GM12865 (cell line): ENCODE measurements around the gene RYR3.

Experiments used
- DNase-seq: peaks from one replicate; pipeline ENCODE4 v3.0.0; 2010; ENCODE audit warnings: low read depth
- H3K4me3 ChIP-seq: 2 replicates; pipeline ENCODE4 v1.5.1; 2011; ENCODE audit warnings: mild to moderate bottlenecking, low read depth, low read length, control low read depth
- CTCF ChIP-seq: IDR thresholded peaks from 2 replicates; pipeline ENCODE4 v1.5.1; 2011; ENCODE audit warnings: low read length, control low read depth, low read depth, inconsistent platforms; ENCODE audit not compliant: insufficient read depth; ENCODE audit errors: missing control alignments

The RYR3 gene

GRCh38 chr15:33839540-33839939, 528.8 kb downstream of the RYR3 start:
- H3K4me3 ChIP-seq = no peak overlapping the region
- no peak for DNase-seq
- no peak for TF ChIP-seq CTCF

GRCh38 chr15:33840615-33841014, 529.8 kb downstream of the RYR3 start:
- H3K4me3 ChIP-seq = no peak overlapping the region
- TF ChIP-seq CTCF = no peak

GRCh38 chr15:33844186-33844585, 533.4 kb downstream of the RYR3 start:
- H3K4me3 ChIP-seq = no peak overlapping the region
- DNase-seq = no peak

More at GRCh38 chr15:33840615-33841014, 529.8 kb downstream of the RYR3 start:
- no peak for DNase-seq

GRCh38 chr15:33844597-33844996, 533.8 kb downstream of the RYR3 start:
- DNase-seq = no peak
- no peak for TF ChIP-seq CTCF
- no peak overlapping the region for H3K4me3 ChIP-seq

More at GRCh38 chr15:33844186-33844585, 533.4 kb downstream of the RYR3 start:
- TF ChIP-seq CTCF = no peak

GRCh38 chr15:33846142-33846541, 535.4 kb downstream of the RYR3 start:
- no peak for TF ChIP-seq CTCF
- no peak for DNase-seq
- no peak overlapping the region for H3K4me3 ChIP-seq

- H3K4me3 ChIP-seq = no peak overlapping the region
- no peak for TF ChIP-seq CTCF
- no peak for DNase-seq
These were observed 536.1 kb downstream of the RYR3 start for GRCh38 chr15:33846862-33847261.

GRCh38 chr15:33848011-33848410, 537.2 kb downstream of the RYR3 start:
- TF ChIP-seq CTCF = no peak
- no peak overlapping the region for H3K4me3 ChIP-seq
- DNase-seq = no peak
